HG03432 (cell line): ENCODE measurements around the gene ARVCF.
A peak's percentile ranks its signal among the peaks of the same experiment; 100 is the strongest.

Experiments used
- ATAC-seq: cut with Tn5 transposase; IDR thresholded peaks from one replicate; pipeline ENCODE4 v1.9.1; 2021; ENCODE audit warnings: mild to moderate bottlenecking, moderate library complexity; ENCODE audit not compliant: unreplicated experiment

Gene ARVCF

DNA sequence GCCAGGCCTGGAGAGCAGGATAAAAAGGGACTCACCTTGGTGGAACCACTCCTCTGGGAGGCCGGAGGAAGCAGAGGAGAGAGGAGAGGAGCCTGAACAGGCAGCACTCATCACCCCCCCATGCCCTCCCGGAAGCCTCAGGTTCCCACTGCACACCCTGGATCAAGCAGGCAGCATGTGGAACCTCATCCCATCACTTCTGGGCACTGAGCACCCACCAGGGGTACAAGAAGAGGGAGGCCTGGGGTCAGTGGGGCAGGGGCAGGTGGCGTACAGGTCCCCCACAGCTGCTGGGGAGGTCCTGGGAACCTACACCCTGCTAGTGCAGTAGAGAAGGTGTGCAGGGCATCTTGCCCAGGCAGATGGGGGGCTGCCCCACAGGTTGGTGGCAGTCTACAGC is 40.0 kb downstream of the ARVCF start:
- ATAC-seq, result no peak

DNA sequence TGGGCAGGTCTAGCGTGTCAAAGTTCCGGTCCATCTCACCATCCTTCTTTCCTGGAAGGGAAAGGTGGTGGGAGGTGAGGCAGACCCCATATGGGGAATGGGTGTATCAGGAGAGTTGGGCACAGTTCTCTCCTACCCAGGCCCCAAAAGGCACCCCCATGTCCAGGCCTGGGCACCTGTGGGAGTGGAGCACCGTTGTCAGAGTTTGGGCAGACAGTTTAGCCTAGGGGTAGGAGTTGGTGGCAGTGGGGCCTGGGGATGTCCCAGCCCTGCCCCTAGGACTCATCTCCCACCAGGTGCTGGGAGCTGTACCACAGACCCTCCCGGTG is 41.0 kb downstream of the ARVCF start:
- no peak for ATAC-seq

DNA sequence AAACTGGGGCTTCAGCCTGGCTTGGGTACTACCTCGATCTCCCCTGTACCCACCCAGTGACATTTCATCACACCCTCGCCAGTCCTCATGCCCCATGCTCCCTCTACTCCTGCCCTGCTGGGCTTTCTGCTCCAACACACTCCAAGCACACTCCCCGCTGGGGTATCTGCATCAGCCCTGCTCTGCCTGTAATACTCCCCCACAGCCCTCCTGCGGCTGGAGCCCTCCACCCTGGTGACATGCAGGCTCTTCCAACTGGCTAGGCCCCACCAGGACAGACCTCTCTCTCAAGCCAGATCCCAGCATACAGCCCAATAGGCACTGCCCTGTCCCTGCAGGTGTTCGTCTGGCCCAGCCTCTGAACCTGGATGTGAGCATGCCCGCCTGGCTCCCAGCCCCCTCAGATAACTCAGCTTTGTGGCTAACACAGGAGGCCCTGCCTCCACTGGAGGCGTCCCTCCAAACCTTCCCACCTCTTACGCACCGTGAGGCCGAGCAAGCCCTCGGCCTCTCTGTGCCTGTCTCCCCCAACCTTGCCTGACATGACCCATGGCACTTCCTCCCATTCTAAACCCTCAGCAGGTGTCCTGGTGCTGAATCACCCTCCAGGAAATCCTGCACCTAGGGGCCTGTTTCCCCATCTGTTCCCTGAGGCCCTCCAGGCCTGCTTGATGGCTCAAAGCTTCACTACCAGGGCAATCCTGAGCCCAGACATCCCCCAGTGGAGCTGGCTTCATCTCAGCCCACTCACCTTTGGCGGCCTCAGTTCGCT is 41.5 kb downstream of the ARVCF start:
- no peak for ATAC-seq

DNA sequence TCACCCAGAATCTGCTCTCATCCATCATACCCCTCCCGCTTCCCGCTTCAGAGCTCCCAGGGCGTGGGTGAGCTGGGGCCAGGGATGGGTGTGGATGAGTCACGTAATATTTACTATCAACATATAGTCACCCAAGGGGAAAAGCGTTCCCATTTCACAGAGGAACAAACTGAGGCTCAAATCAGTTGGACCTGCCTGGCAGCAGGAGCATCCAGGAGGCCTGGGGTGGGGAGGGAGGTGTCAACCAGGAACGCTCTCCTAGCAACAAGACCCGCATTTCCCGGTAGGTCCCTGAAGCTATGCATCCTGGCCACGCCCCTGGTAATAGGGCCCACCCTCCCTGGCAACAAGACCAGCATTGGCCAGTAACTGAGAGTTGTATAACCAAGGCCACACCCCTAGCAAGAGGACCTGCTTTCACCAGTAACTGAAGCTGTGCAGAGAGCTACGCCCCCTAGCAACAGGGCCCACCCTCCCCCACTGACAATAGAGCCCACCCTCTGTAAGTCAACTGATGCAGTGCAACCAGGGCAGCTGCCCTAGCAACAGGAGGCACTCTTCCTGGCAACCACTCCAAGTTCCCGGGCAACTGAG is 42.3 kb downstream of the ARVCF start:
- ATAC-seq, result no peak

DNA sequence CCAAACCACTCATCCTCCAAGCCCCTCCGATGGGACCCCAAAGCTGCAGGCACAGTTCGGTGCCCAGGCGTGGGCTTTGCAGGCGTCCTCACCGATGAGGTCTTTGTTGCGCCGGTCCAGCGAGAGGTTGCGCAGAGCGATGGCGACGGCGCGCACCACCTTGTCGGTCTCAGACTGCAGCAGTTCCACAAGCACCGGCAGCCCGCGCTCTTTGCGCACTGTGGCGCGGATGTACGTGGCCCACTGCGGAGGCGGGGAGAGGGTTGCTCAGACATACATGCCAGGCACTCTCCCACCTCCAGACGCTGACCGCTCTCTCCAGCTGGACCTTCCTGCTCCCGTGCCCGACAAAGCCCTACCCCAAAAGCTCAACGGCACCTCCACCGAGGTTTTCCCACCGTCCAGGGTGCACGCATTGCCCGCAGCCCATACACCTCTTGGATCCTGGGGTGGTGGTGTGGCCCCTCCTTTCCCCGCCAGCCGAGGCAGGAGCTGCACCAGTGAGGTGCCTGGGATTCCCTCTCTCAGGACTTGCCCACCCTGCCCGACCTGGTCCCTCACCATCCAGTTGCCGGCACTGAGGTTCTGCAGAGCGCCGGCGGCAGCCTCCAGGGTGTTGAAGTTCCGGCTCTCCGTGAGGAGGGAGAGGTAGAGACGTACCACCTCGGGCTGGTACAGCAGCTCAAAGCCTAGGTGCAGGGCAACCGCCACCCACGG is 42.9 kb downstream of the ARVCF start:
- ATAC-seq, result no peak

DNA sequence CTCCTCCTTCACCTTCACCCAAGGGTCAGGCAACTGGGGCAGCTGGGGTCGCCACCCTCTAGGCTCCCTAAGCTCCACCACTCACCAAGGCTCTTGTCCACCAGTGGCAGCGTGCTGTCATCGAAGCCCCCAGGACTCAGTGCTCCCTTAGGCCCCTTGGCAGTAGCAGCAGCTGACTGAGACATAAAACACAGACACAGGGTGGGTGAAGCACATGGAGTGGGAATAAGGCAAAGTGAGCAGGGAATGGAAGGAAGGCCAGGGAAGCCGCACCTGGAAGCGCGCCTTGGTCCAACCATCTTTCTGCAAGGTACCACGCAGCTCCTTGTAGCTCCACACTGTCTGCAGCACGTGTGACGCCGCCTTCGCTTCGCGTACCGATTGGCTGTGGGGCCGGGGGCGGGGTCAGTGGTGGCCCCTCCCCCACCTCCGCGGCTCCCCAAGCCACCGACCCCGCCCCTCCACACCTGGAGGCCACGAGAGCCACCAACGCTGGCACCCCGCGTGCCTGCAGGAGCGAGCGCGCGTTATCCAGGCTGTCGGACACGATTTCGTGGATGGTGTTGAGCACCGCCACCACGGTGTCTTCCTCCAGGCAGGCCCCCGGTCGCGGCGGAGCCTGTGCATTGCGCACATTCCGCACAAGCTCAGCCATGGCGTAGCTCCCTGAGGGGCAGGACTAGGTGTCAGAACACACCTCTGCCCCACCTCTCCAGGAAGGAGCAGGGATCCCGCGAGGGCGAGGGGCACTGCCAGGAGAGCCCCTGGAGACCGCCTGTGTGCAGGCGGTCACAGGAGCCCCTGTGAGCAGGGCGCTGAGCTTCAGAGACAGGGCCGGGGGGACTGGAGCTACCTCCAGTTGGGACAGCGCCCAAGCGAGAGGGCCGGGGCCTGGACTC is 43.7 kb downstream of the ARVCF start:
- ATAC-seq, result no peak

DNA sequence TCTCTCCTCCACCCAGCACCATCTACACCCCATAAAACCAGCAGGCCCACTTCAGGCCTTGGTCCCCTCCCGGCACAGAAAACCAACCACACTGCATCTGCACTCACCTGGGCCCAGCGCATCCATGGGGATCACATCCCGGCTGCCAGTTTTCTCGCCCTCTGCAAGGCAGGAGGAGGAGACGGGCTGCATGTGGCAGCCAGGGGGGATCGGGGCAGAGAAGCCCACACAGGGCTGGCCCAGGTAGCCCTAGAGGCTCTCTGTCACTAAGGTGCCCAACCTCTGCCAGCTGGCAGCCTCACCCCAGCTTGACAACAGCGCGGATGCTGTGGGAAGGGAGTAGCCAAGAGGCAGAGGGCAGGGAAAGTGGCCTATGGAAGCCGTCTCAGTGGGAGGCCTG is 44.4 kb downstream of the ARVCF start:
- ATAC-seq, result no peak

DNA sequence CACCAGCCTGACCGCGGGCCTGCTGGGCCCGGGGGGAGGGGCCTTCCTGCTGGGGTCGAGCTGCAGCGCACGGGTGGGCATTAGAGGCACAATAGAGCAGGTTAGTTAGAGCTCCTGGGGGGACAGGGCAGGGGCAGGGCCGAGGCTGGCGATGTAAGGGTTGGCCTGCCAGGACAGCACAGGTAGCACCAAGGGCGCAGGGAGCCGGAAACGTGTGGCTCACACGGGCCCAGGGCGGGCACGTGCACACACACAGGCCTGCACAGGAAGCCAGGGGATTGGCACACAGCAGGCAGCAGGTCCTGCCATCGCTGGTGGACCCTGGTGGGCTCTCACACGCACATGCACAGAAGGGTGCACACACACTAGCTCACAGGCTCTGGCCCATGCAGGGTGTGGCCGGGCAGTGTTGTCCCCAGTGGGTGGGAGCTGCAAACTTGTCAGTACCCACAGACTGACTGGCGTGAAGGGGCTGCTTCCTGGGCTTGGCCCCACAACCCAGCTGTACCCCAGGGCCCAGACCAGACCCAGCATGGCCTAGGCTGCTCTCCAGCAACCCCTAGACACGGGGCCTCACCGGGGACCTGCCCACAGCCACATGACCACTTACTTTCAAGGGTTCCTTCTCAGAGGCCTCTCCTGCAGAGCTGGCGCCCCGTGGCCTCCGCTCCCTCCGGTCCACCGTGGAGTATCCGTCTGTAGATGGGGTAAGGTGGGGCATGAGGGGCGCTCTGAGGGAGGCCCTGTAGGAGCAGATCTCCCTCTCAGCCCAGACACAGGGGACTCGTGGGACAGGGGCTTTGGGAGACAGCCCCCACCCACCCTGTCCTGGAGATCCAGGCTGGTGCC is 45.1 kb downstream of the ARVCF start:
- ATAC-seq, result no peak

DNA sequence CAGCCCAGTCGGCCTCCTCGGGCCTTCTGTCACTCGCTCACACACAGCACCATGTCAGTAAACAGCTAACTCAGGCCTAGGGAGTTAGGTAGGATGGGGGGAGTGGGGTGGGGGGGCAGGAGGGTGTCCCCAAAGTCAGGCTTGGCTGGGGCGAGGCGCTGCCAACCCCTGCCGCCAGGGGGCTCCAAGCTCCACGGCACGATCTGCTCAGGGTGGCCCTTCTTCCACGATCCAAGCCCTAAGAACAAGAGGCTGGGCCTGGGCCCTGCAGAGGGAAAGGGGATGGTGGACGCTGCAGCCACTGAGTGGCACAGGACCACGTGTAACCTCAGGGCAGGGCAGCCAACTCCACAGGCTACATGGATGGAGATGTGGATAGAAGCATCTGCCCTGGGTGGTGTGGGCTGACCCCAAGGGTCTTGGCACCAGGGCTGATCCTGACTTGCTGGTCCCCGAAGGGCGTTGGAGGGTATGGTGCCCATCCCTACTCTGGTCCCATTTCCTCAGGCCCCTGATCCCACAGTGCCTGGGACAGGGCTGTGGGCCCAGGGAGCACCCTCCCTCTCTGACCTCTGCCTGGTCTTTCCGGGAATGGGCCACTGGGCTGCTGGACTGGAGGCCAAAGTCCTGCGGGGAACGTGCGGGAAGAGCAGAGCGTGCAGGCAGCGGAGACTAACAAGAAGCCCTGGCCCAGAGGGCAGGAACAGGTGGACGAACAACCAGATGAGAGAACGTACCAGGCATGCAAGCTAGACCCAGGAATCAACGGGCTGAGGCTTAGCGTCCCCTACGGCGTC is 45.9 kb downstream of the ARVCF start:
- peak; percentile 51 for ATAC-seq

DNA sequence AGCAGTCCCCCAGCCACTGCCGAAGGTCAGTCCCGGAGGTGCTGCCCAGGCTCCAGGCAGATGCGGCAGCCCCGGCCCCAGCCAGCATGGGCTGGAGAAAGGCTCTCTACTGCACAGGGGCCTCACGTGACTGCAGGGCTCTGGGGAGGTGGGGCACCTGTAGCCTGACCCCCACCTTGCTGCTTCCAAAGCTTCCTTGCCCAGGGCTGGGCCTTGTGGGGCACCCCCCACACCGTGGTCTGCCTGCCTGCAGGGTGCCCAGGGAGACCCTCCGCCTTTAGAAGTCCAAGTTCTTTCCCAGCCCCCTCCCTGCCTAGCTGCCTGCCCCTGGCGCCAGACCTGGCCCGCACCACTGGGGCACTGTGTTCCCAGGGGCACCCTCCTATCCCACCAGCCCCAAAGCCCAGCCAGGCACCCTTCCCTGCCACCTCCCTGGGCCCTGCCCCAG is 46.6 kb downstream of the ARVCF start:
- no peak for ATAC-seq

DNA sequence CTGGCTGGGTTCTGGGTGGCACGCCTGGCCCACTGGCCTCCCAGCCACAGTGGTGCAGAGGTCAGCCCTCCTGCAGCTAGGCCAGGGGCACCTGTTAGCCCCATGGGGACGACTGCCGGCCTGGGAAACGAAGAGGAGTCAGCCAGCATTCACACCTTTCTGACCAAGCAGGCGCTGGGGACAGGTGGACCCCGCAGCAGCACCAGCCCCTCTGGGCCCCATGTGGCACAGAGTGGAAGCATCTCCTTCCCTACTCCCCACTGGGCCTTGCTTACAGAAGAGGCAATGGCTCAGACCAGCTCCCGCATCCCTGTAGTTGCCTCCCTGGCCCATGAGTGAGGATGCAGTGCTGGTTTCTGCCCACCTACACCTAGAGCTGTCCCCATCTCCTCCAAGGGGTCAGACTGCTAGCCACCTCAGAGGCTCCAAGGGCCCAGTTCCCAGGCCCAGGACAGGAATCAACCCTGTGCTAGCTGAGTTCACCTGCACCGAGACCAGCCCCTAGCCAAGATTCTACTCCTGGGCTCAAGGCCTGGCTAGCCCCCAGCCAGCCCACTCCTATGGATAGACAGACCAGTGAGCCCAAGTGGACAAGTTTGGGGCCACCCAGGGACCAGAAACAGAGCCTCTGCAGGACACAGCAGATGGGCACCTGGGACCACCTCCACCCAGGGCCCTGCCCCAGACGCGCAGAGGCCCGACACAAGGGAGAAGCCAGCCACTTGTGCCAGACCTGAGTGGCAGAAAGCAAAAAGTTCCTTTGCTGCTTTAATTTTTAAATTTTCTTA is 47.3 kb downstream of the ARVCF start:
- no peak for ATAC-seq

DNA sequence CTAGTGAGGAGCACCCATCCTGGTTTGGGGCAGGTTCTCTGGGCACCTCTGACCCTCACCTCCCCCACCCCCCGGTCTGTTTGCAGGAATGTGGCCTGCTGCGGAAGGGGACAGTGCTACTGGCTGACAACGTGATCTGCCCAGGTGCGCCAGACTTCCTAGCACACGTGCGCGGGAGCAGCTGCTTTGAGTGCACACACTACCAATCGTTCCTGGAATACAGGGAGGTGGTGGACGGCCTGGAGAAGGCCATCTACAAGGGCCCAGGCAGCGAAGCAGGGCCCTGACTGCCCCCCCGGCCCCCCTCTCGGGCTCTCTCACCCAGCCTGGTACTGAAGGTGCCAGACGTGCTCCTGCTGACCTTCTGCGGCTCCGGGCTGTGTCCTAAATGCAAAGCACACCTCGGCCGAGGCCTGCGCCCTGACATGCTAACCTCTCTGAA is 48.2 kb downstream of the ARVCF start:
- no peak for ATAC-seq

DNA sequence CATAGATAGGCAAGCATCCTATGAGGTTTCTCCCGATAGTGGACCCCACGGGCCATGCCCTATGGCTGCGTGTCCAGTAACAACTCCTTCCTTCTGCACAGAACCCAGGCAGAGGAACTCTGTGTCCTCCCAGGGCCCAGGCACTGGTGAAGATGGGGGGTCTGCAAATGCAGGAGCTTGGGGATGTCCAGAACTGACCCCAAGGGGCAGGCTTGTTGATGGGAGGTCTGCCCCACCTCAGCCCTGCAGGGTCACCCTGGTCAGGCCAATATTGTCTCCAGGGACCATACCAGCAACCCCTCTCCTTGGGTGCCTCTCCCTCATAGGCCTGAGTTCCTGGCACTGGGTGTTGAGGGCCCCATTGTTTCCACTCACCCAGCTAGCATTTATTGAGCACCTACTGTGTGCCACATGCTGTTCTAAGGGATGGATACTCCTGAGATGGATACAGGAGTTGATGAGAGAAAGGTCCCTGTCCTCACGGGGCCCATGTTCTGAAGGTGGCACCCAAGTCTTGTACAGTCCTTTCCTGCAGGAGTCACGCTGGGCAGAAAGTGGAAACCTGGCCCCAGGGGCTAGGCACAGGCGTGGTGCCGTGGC is 48.7 kb downstream of the ARVCF start:
- ATAC-seq, result no peak

DNA sequence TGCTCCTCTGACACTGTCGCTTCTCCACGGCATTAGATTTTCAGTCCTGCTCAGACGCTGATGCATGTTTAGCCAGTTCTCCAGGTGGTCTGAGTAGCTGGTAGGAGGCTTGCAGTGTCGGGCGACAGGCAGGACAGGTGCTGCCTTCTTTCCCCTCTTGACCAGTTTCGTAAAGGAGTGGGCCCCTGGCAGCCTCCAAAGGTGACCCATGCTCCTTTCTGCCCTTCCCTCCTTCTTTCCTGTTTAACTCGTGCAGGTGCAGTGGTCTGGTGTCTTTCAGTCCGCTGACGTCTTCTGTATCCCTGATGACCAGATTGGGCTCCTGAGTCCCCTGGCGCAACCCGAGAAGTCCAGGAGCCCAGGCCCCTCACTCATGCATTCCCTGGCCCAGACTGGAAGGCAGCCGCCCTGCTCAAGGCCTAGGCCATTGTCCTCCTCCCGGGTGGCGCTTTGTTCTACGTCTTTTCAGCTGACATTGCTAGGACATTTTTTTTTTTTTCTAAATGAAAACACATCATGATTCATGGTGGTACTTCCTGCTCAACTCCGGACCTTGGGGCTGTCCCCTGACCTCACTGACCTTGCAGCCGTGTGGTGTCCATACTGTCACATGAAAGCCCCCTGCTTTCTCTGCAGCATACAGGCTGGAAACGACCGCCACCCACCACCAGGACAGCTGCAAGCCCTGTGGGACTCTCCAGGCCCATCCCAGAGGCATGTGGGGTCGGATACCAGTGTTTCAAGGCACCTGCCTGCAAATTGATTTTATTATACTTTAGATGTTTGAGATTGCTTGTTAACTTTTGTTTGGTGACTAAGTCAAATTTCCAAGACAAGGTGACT is 49.5 kb downstream of the ARVCF start:
- ATAC-seq, result no peak

DNA sequence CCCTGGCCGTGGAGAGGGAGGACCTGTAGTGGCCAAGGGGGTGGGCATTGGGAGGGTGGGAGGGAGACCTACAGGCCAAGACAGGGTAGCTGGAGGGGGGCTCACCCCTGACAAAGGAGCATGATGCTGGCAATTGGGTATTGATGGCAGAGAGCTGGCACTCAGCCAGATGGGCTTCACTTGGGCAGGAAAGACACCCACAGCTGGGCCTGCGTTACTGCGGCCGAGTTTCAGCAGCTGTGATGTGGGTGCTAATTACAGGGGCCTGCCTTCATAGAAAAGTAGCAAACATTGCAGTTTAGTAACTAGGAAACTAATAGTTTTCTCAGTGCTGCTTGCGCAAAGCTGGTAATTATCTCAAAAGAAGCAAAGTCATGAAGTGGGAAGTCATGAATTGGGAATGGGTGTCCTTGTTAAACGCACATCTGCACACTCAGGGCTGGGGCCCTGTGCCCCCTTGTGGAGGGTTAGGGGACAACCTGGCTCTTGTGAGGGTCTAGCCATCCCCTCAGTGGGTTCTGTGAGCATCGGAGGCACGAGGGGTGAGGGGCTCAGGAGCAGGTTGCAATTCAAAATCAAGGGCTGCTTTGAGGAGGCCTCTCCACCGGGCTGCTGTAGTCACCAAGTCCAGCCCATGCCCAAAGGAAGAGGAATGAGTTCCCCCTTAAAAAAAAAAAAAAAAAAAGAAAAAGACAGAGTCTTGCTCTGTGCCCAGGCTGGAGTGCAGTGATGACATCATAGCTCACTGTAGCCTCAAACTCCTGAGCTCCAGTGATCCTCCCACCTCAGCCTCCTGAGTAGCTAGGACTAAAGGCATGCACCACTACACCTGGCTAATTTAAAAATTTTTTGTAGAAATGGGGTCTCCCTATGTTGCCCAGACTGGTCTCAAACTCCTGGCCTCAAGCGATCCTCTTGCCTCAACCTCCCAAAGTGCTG is 50.6 kb downstream of the ARVCF start:
- no peak for ATAC-seq

DNA sequence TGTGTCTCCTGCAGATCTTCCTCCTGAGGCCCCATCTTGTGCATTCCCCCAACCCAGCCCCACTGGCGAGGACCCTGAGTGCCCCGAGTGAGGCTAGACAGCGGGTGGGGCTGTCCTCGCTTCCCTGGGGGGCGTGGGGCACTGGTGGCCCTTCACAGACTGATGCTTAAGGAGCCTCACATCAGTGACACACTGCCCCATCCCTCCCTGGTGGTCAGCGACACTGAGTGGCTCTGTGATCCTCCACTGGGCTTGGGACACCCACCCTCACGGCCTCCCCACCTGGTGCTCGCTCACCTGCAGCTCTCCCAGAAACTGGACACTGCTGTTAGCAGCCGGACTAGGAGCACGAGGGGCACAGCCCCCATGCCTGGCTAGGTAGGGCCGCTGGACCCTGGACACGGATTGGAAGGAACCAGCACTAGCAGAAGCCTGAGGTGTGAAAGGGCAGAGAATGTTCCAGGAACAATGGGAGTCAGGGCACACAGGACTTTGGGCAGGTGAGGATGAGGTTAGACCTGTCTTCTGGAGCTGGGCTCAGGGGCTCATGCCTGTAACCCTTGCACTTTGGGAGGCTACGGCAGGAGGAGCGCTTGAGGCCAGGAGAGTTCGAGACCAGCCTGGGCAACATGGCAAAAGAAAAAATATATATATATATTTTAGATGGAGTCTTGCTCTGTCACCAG is 51.8 kb downstream of the ARVCF start:
- no peak for ATAC-seq
